K562 (cell line): ENCODE results near the gene FBXL12.

Source experiments
- TCF7 ChIP-seq: sonication (generic); IDR thresholded peaks from 2 replicates; pipeline ENCODE4 v1.6.1; 2016; ENCODE audit warnings: antibody characterized with exemption, borderline replicate concordance
- ZKSCAN1 ChIP-seq: fragments of 150-350 bp; IDR thresholded peaks from 2 replicates; pipeline ENCODE4 v1.6.1; 2016; ENCODE audit warnings: low read depth, low read length

GRCh38 chr19:9786342-9786741, 32.5 kb downstream of the FBXL12 start:
- no peak for TF ChIP-seq ZKSCAN1
- no peak for TF ChIP-seq TCF7
